GM23248 (cell line): Measurements from ENCODE around the gene CCL19. TPM values are rescaled to one million over a fixed set of nuclear protein-coding genes. Genes with fewer than 3 reads are reported as not detected.

Experiments used
- DNase-seq: peaks from one replicate; pipeline ENCODE4 v3.0.0-alpha.2; 2015
- H2AFZ ChIP-seq: fragments of 200-600 bp; sonication (generic); 2 replicates; pipeline ENCODE4 v1.6.1; 2016; ENCODE audit warnings: antibody characterized with exemption
- H3F3A ChIP-seq: fragments of 200-600 bp; sonication (generic); 2 replicates; pipeline ENCODE4 v1.6.1; 2016; ENCODE audit warnings: mild to moderate bottlenecking, antibody characterized with exemption, mixed run types; ENCODE audit not compliant: insufficient read depth
- H3K27ac ChIP-seq: fragments of 200-600 bp; sonication (generic); 2 replicates; pipeline ENCODE4 v1.5.1; 2016; ENCODE audit warnings: mild to moderate bottlenecking
- H3K27me3 ChIP-seq: fragments of 200-600 bp; sonication (generic); replicated peaks from 2 replicates; pipeline ENCODE4 v1.6.1; 2016; ENCODE audit warnings: mild to moderate bottlenecking; ENCODE audit not compliant: insufficient read depth
- H3K36me3 ChIP-seq: fragments of 200-600 bp; sonication (generic); 2 replicates; pipeline ENCODE4 v1.6.1; 2016; ENCODE audit warnings: low read depth, mild to moderate bottlenecking
- H3K4me1 ChIP-seq: fragments of 200-600 bp; sonication (generic); 2 replicates; pipeline ENCODE4 v1.6.1; 2016; ENCODE audit warnings: mild to moderate bottlenecking; ENCODE audit not compliant: insufficient read depth
- H3K4me2 ChIP-seq: fragments of 200-600 bp; sonication (generic); one replicate; pipeline ENCODE4 v1.6.1; 2016; ENCODE audit warnings: mild to moderate bottlenecking; ENCODE audit not compliant: unreplicated experiment
- H3K4me3 ChIP-seq: fragments of 200-600 bp; sonication (generic); 2 replicates; pipeline ENCODE4 v1.5.1; 2016; ENCODE audit warnings: mild to moderate bottlenecking
- H3K79me2 ChIP-seq: fragments of 200-600 bp; sonication (generic); 2 replicates; pipeline ENCODE4 v1.6.1; 2016; ENCODE audit warnings: mild to moderate bottlenecking; ENCODE audit not compliant: insufficient read depth
- H3K9ac ChIP-seq: fragments of 200-600 bp; sonication (generic); 2 replicates; pipeline ENCODE4 v1.6.1; 2016; ENCODE audit warnings: mild to moderate bottlenecking
- H3K9me2 ChIP-seq: fragments of 200-600 bp; sonication (generic); 2 replicates; pipeline ENCODE4 v1.6.1; 2016; ENCODE audit warnings: mixed run types, mild to moderate bottlenecking, moderate library complexity; ENCODE audit not compliant: insufficient read depth
- H3K9me3 ChIP-seq: fragments of 200-600 bp; sonication (generic); one replicate; pipeline ENCODE4 v1.6.1; 2017; ENCODE audit warnings: low read depth
- H4K20me1 ChIP-seq: fragments of 200-600 bp; sonication (generic); 2 replicates; pipeline ENCODE4 v1.6.0; 2016; ENCODE audit not compliant: insufficient read depth
- EZH2 ChIP-seq: fragments of 200-600 bp; sonication (generic); IDR thresholded peaks from 2 replicates; pipeline ENCODE4 v1.6.1; 2018; ENCODE audit warnings: antibody characterized with exemption, mild to moderate bottlenecking; ENCODE audit not compliant: insufficient read depth, poor library complexity, severe bottlenecking
- EZH2phosphoT487 ChIP-seq: fragments of 200-600 bp; sonication (generic); IDR thresholded peaks from 2 replicates; pipeline ENCODE4 v1.6.1; 2018; ENCODE audit warnings: antibody characterized with exemption, moderate library complexity, mild to moderate bottlenecking, low read depth; ENCODE audit not compliant: insufficient read depth
- WGBS, 2 experiments: methylation state at CpG; one replicate each; pipeline ENCODE4 v1.1.6; 2015 to 2017; ENCODE audit warnings: low lambda C conversion rate in 2 of 2, low coverage in 1 of 2; ENCODE audit errors: missing lambda C conversion rate in 2 of 2; 5-methylcytosine and 5-hydroxymethylcytosine counted together
- in situ Hi-C: fragments of 300-500 bp; cut with MboI; formaldehyde crosslinking; loops from 2 replicates; pipeline ENCODE4 v1.15.0; 2020
- polyA plus RNA-seq: library from polyadenylated mRNA; unstranded; fragments of >200 nt; fragmentation: Nextera tagmentation; extraction: Ambion mirVana; gene quantifications from 2 replicates; pipeline ENCODE4 v1.2.1, GENCODE V29; 2016
- total RNA-seq: library from RNA; depleted of rRNA; stranded (reverse); fragments of >200 nt; shearing (Covaris generic); gene quantifications from 2 replicates; pipeline ENCODE4 v1.2.3, GENCODE V29; 2014

Gene CCL19
- total and polyA plus RNA-seq, 2 experiments from 2014 or later = not detected

- Histone ChIP-seq H3K4me3 (no peak within 1 kb of the TSS), H3K9ac (no peak within 1 kb of the TSS), H3K9me2 (no peaks in the 10 kb centered on the region), H4K20me1 (no peaks in the 10 kb centered on the region), H3K36me3 (no peaks in the 10 kb centered on the region), H3K4me1 (no peaks in the 10 kb centered on the region), H3K79me2 (no peaks in the 10 kb centered on the region), H3F3A (no peaks in the 10 kb centered on the region), H3K27ac (no peak within 1 kb of the TSS), H3K4me2 (no peak within 1 kb of the TSS), H3K27me3 (peaks cover 4% of the 10 kb centered on the region; the same call in 1 of the 2 replicates), H3K9me3 (no peaks in the 10 kb centered on the region), H2AFZ (no peak within 1 kb of the TSS)
- DNase-seq = no peak
- in situ Hi-C loops = no loop called here
- 78 to 89% methylated on average over 2 of the region's 2 CpGs for WGBS, 2 experiments
- TF ChIP-seq EZH2phosphoT487 = no peak
- TF ChIP-seq EZH2 = no peak
These were observed 18.9 kb upstream of the CCL19 start, which contains the start of gene CCL21 for GRCh38 chr9:34710023-34710422. Gene CCL21 (minus strand): TSS chr9:34710136. CDS start chr9:34710066, 70 bp downstream.

GRCh38 chr9:34709196-34709978 lies 18.3 kb upstream of the CCL19 start:
- DNase-seq = no peak
- Histone ChIP-seq H2AFZ (no peak overlapping the region), H3K4me2 (no peak overlapping the region), H3K9ac (no peak overlapping the region), H3K4me3 (no peak overlapping the region), H3K27ac (no peak overlapping the region), H3K9me3 (no peaks in the 10 kb centered on the region), H3K9me2 (no peaks in the 10 kb centered on the region), H4K20me1 (no peaks in the 10 kb centered on the region), H3K36me3 (no peaks in the 10 kb centered on the region), H3F3A (no peaks in the 10 kb centered on the region), H3K4me1 (no peaks in the 10 kb centered on the region), H3K27me3 (peaks cover 4% of the 10 kb centered on the region; the same call in 1 of the 2 replicates), H3K79me2 (no peaks in the 10 kb centered on the region)
- WGBS, 2 experiments = 86 to 91% methylated on average over 9 of the region's 9 CpGs
- in situ Hi-C loops = no loop called here
- TF ChIP-seq EZH2 (no peak), EZH2phosphoT487 (no peak)

DNA sequence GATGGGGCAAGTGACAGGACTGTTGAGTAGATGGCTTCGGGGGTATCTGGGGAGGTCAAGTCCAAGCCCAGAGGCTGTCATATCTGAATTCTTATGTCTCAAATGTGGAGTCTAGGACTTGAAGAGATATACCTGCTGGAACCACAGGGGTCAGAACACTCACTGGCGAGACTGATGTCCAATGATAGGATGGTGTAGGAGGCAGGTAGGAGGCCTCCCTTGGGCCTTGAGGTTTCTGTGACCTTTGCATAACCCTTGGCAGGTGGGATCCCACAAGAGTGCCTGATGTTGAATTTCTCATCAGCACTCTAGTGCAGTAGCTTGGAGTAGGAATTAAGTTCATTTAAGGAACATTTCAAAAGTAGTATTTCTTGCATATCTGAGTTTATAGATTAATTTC lies 16.1 kb upstream of the CCL19 start:
- H3K36me3 ChIP-seq = no peaks in the 10 kb centered on the region
- no peak overlapping the region for H2AFZ ChIP-seq
- H3K4me3 ChIP-seq = no peak overlapping the region
- no peak for DNase-seq
- no peak for TF ChIP-seq EZH2
- no peak for TF ChIP-seq EZH2phosphoT487
- 47 to 59% methylated on average over 2 of the region's 2 CpGs for WGBS, 2 experiments
- peaks cover 3% of the 10 kb centered on the region for H3F3A ChIP-seq
- no peaks in the 10 kb centered on the region for H3K9me3 ChIP-seq
- H3K9me2 ChIP-seq = no peaks in the 10 kb centered on the region
- in situ Hi-C loops = no loop called here
- H3K4me1 ChIP-seq = no peaks in the 10 kb centered on the region
- H3K27ac ChIP-seq = no peak overlapping the region
- no peaks in the 10 kb centered on the region for H3K79me2 ChIP-seq
- no peak overlapping the region for H3K4me2 ChIP-seq
- no peaks in the 10 kb centered on the region for H3K27me3 ChIP-seq
- H4K20me1 ChIP-seq = no peaks in the 10 kb centered on the region
- H3K9ac ChIP-seq = no peak overlapping the region

DNA sequence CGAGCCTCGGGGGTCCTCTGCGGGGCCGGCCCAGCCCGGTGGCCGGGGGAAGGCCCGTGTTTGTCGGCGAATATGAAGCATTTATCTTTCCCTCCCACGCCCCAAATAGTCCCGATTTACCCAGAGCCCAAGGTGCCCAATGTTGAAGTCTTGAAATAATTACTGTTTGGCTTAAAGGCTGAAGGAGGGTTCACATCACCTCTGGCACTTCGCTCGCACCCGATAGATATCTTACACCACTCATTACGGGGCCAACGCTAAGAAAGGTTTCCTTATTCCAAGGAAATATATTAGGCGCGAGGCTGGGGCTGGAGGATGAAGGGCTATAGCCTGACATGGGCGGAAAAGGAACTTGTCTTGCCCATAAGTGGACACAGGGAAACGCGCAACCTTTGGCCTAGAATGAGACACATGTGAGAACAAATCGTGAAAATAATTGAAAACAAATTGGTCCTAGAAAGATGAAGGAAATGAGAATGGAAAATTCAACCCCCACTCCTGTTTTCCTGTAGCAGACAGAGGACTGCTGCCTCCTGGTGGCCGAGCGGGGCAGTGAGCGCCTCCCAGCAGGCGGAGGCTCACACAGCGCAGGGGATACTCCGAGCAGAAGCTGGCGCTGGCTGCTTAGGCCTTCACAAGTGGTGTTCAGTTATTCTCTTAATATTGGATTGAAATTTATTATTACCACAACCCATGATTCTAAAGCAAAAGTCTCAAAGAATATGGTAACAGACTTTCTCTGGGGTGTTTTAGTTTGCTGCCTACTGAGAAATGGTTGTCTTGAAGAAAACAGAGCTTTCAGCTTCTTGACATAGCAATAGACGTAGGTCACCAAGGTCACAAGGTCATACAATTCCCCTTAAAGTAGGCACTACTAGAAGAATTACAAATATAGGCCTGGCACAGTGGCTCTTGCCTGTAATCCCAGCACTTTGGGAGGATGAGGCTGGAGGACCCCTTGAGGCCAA lies 11.0 kb upstream of the CCL19 start:
- Histone ChIP-seq H3K9ac (peak overlapping the region; percentile 69), H4K20me1 (no peaks in the 10 kb centered on the region), H3K27ac (peak overlapping the region; percentile 31; the same call in 1 of the 2 replicates), H3K4me2 (peak overlapping the region; percentile 97), H3K9me2 (no peaks in the 10 kb centered on the region), H3K79me2 (no peaks in the 10 kb centered on the region), H3F3A (peaks cover 3% of the 10 kb centered on the region), H3K9me3 (no peaks in the 10 kb centered on the region), H3K4me3 (peak overlapping the region; percentile 78), H3K36me3 (no peaks in the 10 kb centered on the region), H2AFZ (peak overlapping the region; percentile 93), H3K27me3 (no peaks in the 10 kb centered on the region), H3K4me1 (no peaks in the 10 kb centered on the region)
- DNase-seq = peak; percentile 86
- TF ChIP-seq EZH2phosphoT487 (no peak), EZH2 (no peak)
- in situ Hi-C loops = no loop called here
- 4 to 5% methylated on average over 30 of the region's 30 CpGs for WGBS, 2 experiments
